Kidney epithelial cell (primary cell): ENCODE data around the gene IRF7. TPM values are rescaled to one million over a fixed set of nuclear protein-coding genes. Genes with fewer than 3 reads are reported as not detected.
"Not testable (repeated sequence)": the region's sequence is repeated elsewhere in the genome, so short reads cannot be mapped to it uniquely, and the experiment has no call there.

Source experiments
- DNase-seq: peaks from one replicate; pipeline ENCODE4 v3.0.0-alpha.2; 2010; ENCODE audit warnings: low read depth
- H3K27me3 ChIP-seq: 2 replicates; pipeline ENCODE4 v1.6.0; 2011; ENCODE audit warnings: low read length; ENCODE audit not compliant: control insufficient read depth, insufficient read depth
- H3K36me3 ChIP-seq: 2 replicates; pipeline ENCODE4 v1.5.1; 2011; ENCODE audit warnings: low read length; ENCODE audit not compliant: control insufficient read depth, insufficient read depth
- H3K4me3 ChIP-seq: 2 replicates; pipeline ENCODE4 v1.5.1; 2011; ENCODE audit warnings: low read depth, mild to moderate bottlenecking, control low read depth, low read length
- total RNA-seq: library from RNA; depleted of rRNA; stranded (reverse); fragments of >200 nt; gene quantifications from 2 replicates; pipeline ENCODE4 v1.2.3, GENCODE V29; 2015
- TF ChIP-seq, protein P1 (sequence below): IDR thresholded peaks from 2 replicates; pipeline ENCODE4 v1.5.1; 2011; ENCODE audit warnings: mild to moderate bottlenecking, moderate library complexity, low read length, control low read depth, inconsistent platforms; ENCODE audit not compliant: insufficient read depth, poor library complexity, severe bottlenecking

Gene IRF7
- total RNA-seq, 1 donor from 2014 or later, result 60.2 TPM

DNA sequence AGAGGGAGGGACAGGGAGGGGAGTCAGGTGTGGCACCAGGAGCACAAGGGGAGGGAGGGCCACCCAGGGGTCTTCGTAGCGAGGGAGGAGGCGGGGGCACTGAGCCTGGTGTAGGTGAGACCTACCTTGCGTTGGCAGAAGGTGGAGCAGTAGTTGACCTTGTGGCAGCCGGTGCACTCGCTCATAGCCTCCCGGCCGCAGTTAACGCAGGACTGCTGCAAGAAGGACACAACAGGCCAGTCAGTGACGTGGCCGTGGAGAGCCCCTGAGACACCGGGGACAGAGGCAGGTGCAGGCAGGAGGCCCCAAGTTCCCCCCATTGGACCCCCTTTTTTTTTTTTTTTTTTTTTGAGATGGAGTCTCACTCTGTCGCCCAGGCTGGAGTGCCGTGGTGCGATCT lies 38.1 kb upstream of the IRF7 start:
- TF ChIP-seq, protein P1, sequence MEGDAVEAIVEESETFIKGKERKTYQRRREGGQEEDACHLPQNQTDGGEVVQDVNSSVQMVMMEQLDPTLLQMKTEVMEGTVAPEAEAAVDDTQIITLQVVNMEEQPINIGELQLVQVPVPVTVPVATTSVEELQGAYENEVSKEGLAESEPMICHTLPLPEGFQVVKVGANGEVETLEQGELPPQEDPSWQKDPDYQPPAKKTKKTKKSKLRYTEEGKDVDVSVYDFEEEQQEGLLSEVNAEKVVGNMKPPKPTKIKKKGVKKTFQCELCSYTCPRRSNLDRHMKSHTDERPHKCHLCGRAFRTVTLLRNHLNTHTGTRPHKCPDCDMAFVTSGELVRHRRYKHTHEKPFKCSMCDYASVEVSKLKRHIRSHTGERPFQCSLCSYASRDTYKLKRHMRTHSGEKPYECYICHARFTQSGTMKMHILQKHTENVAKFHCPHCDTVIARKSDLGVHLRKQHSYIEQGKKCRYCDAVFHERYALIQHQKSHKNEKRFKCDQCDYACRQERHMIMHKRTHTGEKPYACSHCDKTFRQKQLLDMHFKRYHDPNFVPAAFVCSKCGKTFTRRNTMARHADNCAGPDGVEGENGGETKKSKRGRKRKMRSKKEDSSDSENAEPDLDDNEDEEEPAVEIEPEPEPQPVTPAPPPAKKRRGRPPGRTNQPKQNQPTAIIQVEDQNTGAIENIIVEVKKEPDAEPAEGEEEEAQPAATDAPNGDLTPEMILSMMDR, result no peak
- Histone ChIP-seq H3K27me3 (no peaks in the 10 kb centered on the region), H3K4me3 (no peak overlapping the region), H3K36me3 (peaks cover 3% of the 10 kb centered on the region)
- no peak for DNase-seq

DNA sequence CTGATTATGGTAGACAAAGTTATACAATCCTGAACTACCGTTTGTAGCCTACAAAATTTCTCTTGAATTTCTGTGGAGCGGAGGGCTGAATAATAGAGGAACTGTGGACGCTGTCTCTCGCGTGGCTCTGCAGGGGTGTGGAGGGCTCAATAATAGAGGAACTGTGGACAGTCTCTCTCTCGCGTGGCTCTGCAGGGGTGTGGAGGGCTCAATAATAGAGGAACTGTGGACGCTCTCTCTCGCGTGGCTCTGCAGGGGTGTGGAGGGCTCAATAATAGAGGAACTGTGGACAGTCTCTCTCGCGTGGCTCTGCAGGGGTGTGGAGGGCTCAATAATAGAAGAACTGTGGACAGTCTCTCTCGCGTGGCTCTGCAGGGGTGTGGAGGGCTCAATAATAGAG lies 37.4 kb upstream of the IRF7 start:
- not testable (repeated sequence) for DNase-seq, H3K36me3 ChIP-seq, H3K27me3 ChIP-seq, H3K4me3 ChIP-seq

DNA sequence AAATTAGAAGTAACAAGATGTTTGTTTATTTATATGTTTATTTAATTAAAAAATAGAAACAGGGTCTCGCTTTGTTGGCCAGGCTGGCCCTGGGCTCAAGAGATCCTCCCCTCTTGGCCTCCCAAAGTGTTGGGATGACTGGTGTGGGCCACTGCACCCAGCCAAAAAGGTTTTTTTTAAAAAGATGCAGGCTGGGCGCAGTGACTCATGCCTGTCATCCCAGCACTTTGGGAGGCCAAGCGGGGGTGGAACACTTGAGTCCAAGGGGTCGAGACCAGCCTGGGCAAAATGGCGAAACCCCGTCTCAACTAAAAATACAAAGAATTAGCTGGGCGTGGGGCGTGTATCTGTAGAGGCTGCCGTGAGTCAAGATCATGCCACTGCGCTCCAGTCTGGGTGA lies 34.7 kb upstream of the IRF7 start:
- no peak for DNase-seq
- Histone ChIP-seq H3K27me3 (no peaks in the 10 kb centered on the region), H3K36me3 (peaks cover 3% of the 10 kb centered on the region), H3K4me3 (no peak overlapping the region)
- TF ChIP-seq, protein P1, result no peak

DNA sequence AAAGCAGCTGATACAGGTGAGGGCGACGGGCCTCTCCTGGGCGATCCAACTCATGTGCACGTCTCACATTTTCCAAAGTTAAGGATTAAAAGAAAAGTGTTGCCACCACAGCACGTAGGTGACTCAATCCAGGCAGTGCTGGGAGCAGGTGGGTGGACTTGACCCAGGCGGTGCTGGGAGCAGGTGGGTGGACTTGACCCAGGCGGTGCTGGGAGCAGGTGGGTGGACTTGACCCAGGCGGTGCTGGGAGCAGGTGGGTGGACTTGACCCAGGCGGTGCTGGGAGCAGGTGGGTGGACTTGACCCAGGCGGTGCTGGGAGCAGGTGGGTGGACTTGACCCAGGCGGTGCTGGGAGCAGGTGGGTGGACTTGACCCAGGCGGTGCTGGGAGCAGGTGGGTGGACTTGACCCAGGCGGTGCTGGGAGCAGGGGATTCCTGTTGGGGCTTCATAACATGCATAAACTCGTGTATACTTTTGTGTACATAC lies 32.0 kb upstream of the IRF7 start:
- not testable (repeated sequence) for H3K4me3 ChIP-seq, H3K27me3 ChIP-seq, H3K36me3 ChIP-seq, DNase-seq

DNA sequence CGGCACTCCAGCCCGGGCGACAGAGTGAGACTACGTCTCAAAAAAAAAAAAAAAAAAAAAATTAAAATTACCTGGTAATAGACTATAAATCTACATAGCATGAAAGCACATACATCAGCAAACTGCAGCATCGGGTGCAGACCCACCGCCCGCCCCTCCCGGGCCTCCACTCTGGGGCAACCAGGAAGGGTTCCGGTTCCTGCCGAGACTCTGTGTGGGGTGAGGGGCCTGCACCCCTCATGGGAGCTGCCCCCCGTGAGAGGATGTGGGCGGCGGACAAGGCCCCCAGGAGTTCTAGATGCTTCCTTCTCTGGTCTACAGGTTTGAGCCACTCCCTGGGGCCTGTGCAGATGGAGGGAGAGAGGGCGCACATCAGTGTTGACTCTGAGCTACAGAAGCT lies 30.5 kb upstream of the IRF7 start:
- DNase-seq, result no peak
- TF ChIP-seq, protein P1, result no peak
- Histone ChIP-seq H3K36me3 (no peaks in the 10 kb centered on the region), H3K27me3 (peaks cover 2% of the 10 kb centered on the region), H3K4me3 (no peak overlapping the region)

DNA sequence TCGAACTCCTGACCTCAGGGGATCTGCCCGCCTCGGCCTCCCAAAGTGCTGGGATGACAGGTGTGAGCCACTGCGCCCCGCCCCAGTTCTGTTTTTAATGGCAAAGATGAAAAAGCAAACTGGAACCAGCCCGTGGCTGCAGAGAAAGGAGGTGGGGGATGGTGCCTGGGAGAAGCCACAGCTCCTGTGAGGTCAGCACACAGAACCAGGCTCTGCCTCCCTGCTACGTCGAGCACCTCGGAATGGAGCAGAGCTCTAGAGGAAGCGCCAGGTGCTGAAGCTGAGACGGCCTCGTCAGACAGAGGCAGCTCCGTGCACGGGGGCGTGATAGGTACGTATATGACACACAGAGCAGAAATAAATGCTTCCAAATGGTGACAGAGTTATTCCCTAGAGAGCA lies 29.8 kb upstream of the IRF7 start:
- TF ChIP-seq, protein P1, result no peak
- no peaks in the 10 kb centered on the region for H3K36me3 ChIP-seq

DNA sequence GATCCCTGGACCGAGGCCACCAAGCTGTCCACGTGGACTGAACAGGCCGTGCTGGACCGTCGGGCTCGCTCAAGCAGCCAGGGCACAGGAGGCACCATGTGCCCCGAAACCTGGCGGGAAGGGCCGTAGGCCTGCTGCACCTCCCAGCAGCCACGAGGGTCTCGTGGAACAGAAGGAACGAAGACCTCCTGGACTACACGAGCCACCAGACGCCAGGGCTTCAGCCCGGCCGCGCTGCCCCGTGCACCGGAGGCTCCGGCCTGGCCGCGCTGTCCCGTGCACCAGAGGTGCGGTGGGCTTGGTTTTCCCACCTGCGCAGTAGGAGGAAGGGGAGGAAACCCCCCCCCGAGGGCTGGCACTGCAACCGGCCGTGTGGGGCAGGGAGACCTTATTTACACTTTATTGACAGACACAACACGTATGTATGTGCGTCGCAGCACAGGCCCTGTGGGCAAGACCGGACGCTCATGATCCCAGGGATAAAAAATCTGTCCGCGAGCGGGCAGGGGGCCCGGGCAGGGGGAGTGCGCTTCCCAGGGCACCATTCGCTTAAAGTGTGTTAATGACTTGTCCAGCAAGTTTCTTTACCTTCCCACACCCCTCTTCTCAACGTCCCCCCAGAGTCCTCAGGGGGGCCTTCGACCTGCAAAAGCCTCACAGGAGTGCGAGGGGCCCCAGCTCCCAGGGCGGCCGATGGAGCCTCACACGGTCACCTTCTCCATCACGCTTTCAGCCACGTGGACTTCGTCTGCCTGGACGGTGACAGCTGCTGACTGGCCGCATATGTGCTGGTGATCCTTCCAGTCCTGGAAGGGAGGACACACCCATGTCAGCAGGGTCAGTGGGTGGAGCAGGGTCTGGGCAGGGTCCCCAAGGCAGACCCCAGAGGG lies 28.3 kb upstream of the IRF7 start:
- peaks cover 21% of the 10 kb centered on the region for H3K27me3 ChIP-seq
- H3K4me3 ChIP-seq, result no peak overlapping the region
- no peaks in the 10 kb centered on the region for H3K36me3 ChIP-seq
- TF ChIP-seq, protein P1, result no peak
- DNase-seq, result no peak

More for the DNA sequence above, 29.8 kb upstream of the IRF7 start:
- no peak overlapping the region for H3K4me3 ChIP-seq
- peaks cover 9% of the 10 kb centered on the region for H3K27me3 ChIP-seq
- no peak for DNase-seq
